ENCODE results near the gene NEU3.
A peak's percentile ranks its signal among the peaks of the same experiment; 100 is the strongest.
"Not testable (repeated sequence)": the region's sequence is repeated elsewhere in the genome, so short reads cannot be mapped to it uniquely, and the experiment has no call there.

The NEU3 gene

GRCh38 chr11:74984070-74984469, 4.7 kb upstream of the NEU3 start:
- DNase-seq (ENCODE audit: low read depth in 2 of 2) = no peak

- no peak for DNase-seq (ENCODE audit: low read depth in 2 of 2)
Measured at GRCh38 chr11:74984730-74985129, 4.0 kb upstream of the NEU3 start.

- DNase-seq (ENCODE audit: low read depth in 2 of 2) = no peak
Measured at GRCh38 chr11:74989260-74989638, 516 bp downstream of the NEU3 start.

- DNase-seq (ENCODE audit: low read depth in 2 of 2) = not testable (repeated sequence)
Measured at GRCh38 chr11:74990150-74990549, 1.4 kb downstream of the NEU3 start.

- DNase-seq (ENCODE audit: low read depth in 2 of 2) = no peak
Measured at GRCh38 chr11:74990941-74991340, 2.2 kb downstream of the NEU3 start.

- no peak for DNase-seq (ENCODE audit: low read depth in 2 of 2)
Measured at GRCh38 chr11:74992852-74993251, 4.1 kb downstream of the NEU3 start.

GRCh38 chr11:75000975-75001354, 12.2 kb downstream of the NEU3 start:
- no peak for DNase-seq (ENCODE audit: low read depth in 2 of 2)

- no peak for DNase-seq (ENCODE audit: low read depth in 2 of 2)
Measured at GRCh38 chr11:75001686-75002085, 13.0 kb downstream of the NEU3 start.

- DNase-seq (ENCODE audit: low read depth in 2 of 2) = no peak
Measured at GRCh38 chr11:75002516-75002915, 13.8 kb downstream of the NEU3 start.

GRCh38 chr11:75004215-75004614, 15.5 kb downstream of the NEU3 start:
- no peak for DNase-seq (ENCODE audit: low read depth in 2 of 2)

GRCh38 chr11:75011357-75011756, 22.6 kb downstream of the NEU3 start:
- no peak for DNase-seq (ENCODE audit: low read depth in 2 of 2)

- DNase-seq (ENCODE audit: low read depth in 2 of 2) = no peak
Measured at GRCh38 chr11:75011872-75012271, 23.1 kb downstream of the NEU3 start.

- DNase-seq (ENCODE audit: low read depth in 2 of 2) = peak in 1 of 2 donors; percentile 2
Measured at GRCh38 chr11:75013051-75013450, 24.3 kb downstream of the NEU3 start.

- DNase-seq (ENCODE audit: low read depth in 2 of 2) = no peak
Measured at GRCh38 chr11:75014129-75014528, 25.4 kb downstream of the NEU3 start.

- not testable (repeated sequence) for DNase-seq (ENCODE audit: low read depth in 2 of 2)
Measured at GRCh38 chr11:75019200-75019599, 30.5 kb downstream of the NEU3 start.

GRCh38 chr11:75020328-75020727, 31.6 kb downstream of the NEU3 start:
- DNase-seq (ENCODE audit: low read depth in 2 of 2) = not testable (repeated sequence)

GRCh38 chr11:75022296-75022695, 33.6 kb downstream of the NEU3 start:
- no peak for DNase-seq (ENCODE audit: low read depth in 2 of 2)

GRCh38 chr11:75022759-75023396, 34.1 kb downstream of the NEU3 start:
- DNase-seq (ENCODE audit: low read depth in 2 of 2) = peak; percentile 68 to 69

GRCh38 chr11:75023446-75024067, 34.8 kb downstream of the NEU3 start:
- no peak for DNase-seq (ENCODE audit: low read depth in 2 of 2)

- no peak for DNase-seq (ENCODE audit: low read depth in 2 of 2)
Measured at GRCh38 chr11:75024068-75024449, 35.3 kb downstream of the NEU3 start.

GRCh38 chr11:75024764-75025211, 36.1 kb downstream of the NEU3 start:
- DNase-seq (ENCODE audit: low read depth in 2 of 2) = no peak

- DNase-seq (ENCODE audit: low read depth in 2 of 2) = no peak
Measured at GRCh38 chr11:75025561-75025960, 36.8 kb downstream of the NEU3 start.

- no peak for DNase-seq (ENCODE audit: low read depth in 2 of 2)
Measured at GRCh38 chr11:75028321-75028720, 39.6 kb downstream of the NEU3 start.

- DNase-seq (ENCODE audit: low read depth in 2 of 2) = no peak
Measured at GRCh38 chr11:75028724-75029123, 40.0 kb downstream of the NEU3 start.

Data from stimulated activated CD4-positive, alpha-beta T cell treated with anti-CD3 and anti-CD28 coated beads, Interleukin-4, amount 100 ng/mL, for 48 hours (primary cell).